ENCODE measurements around the gene GSTK1. TPM values are rescaled to one million over a fixed set of nuclear protein-coding genes. Genes with fewer than 3 reads are reported as not detected.

GSTK1 gene
- total and polyA plus RNA-seq, 9 of the 15 experiments (the other 6 are each of a cell fraction or from before 2014, with no cell fraction given), result 155 to 441 (median 233) TPM

- TF ChIP-seq REST (IDR thresholded peaks at IDR 0.05; ENCODE audit: borderline replicate concordance) (no peak), REST (CRISPR knock-in tag; IDR thresholded peaks at IDR 0.05; ENCODE audit: low read depth) (0 out of 2 replicates have a peak, but pooled peaks have one; percentile 37), ID3 (CRISPR knock-in tag; IDR thresholded peaks at IDR 0.05) (no peak), ID3 (tag; IDR thresholded peaks at IDR 0.05) (peak; percentile 85; the same call in 1 of the 2 replicates), FOXM1 (IDR thresholded peaks at IDR 0.05; ENCODE audit: low read depth) (peak; percentile 52; the same call in 1 of the 2 replicates), FOXM1 (CRISPR knock-in tag; IDR thresholded peaks at IDR 0.05; ENCODE audit: low read depth) (no peak; the same call in 1 of the 2 replicates), ARNT (IDR thresholded peaks at IDR 0.05) (0 out of 4 replicates have a peak, but pooled peaks of 1 of the 2 experiments have one; percentile 70), ZNF77 (CRISPR knock-in tag; IDR thresholded peaks at IDR 0.05) (no peak), OTX1 (CRISPR knock-in tag; IDR thresholded peaks at IDR 0.05) (no peak), NR4A1 (CRISPR knock-in tag; IDR thresholded peaks at IDR 0.05) (no peak), NR4A1 (tag; IDR thresholded peaks at IDR 0.05) (peak; percentile 84; the same call in 1 of the 2 replicates), ZNF449 (CRISPR knock-in tag; IDR thresholded peaks at IDR 0.05) (no peak), PREB (CRISPR knock-in tag; IDR thresholded peaks at IDR 0.05) (0 out of 2 replicates have a peak, but pooled peaks have one; percentile 73), TEAD2 (tag; IDR thresholded peaks at IDR 0.05) (peak; percentile 9; the same call in 1 of the 2 replicates), ZKSCAN3 (CRISPR knock-in tag; IDR thresholded peaks at IDR 0.05) (no peak), ZBTB1 (CRISPR knock-in tag; IDR thresholded peaks at IDR 0.05; ENCODE audit: borderline replicate concordance, low read depth) (no peak), TARDBP (IDR thresholded peaks at IDR 0.05) (no peak), DLX4 (CRISPR knock-in tag; IDR thresholded peaks at IDR 0.05) (no peak)
Measured at GRCh38 chr7:143287339-143287934, 24.2 kb downstream of the GSTK1 start (continued).

Measured in K562 (cell line).